RCC 7860 (cell line): ENCODE data around the gene CCDC13.

Experiments
- DNase-seq: peaks from one replicate; pipeline ENCODE4 v3.0.0-alpha.2; 2015; ENCODE audit warnings: low spot score
- FAIRE-seq: peaks from 2 replicates; lab custom pipeline; 2012; peaks lifted over from hg19 to GRCh38; lab: Jason Lieb, UNC

CCDC13 gene

DNA sequence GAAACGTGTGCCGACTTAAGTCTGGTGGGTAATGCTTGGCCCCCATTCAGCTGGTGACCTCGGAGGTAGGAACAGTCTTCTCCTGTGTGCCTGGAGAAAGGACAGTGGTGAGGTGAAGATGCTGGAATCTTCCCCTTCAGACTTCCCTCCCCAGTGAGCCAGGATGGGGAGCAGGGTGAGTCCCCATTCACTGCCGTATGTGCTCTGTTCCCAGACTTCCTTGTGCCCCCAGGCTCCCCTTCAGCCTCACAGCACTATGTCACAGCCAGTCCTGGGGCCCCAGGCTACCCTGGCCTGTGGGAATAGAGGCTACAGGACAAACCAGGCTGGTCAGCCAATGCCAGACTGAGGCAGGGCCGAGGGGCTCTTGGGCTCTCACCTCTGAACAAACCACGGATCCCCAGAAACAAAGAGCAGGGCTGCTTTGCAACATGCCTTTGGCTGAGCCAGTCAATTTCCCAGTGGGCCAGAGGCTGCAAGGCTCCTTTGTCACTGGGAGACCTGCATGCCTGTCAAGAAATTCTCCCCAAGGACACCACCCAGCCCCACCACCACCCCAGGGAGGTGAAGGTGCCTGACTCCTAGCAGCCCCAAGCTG, 38.7 kb downstream of the CCDC13 start:
- DNase-seq (no peak), FAIRE-seq (no peak)

GRCh38 chr3:42733501-42734262, 39.4 kb downstream of the CCDC13 start:
- no peak for DNase-seq

GRCh38 chr3:42732829-42733459, 40.1 kb downstream of the CCDC13 start:
- FAIRE-seq = no peak
- DNase-seq = no peak

More at GRCh38 chr3:42733501-42734262, 39.4 kb downstream of the CCDC13 start:
- FAIRE-seq = no peak

- no peak for FAIRE-seq
These were observed 40.7 kb downstream of the CCDC13 start for GRCh38 chr3:42732196-42732828.

GRCh38 chr3:42731476-42732195, 41.4 kb downstream of the CCDC13 start:
- FAIRE-seq (no peak), DNase-seq (no peak)

More at GRCh38 chr3:42732196-42732828, 40.7 kb downstream of the CCDC13 start:
- DNase-seq = no peak

GRCh38 chr3:42730706-42731420, 42.2 kb downstream of the CCDC13 start:
- FAIRE-seq = no peak
- DNase-seq = no peak

DNA sequence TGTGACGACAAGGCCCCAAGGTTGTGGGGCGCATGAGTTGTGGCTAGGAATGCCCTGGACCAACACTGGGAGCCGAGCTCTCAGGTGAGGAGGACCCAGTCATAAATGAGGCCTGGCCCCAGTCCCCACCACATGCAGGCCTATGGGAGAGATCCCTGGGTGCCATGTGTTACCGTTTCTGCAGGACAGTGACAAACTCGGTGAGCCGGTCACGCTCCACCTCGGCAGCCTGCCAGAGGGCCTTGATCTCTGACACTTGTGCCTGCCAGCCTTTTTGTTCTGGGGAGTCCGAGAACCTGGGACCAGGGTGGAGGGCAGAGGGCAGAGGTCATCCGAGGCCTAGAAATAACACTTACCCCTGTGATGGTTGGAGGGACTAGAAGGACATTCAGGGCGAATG, 42.8 kb downstream of the CCDC13 start:
- FAIRE-seq (no peak), DNase-seq (no peak)

DNA sequence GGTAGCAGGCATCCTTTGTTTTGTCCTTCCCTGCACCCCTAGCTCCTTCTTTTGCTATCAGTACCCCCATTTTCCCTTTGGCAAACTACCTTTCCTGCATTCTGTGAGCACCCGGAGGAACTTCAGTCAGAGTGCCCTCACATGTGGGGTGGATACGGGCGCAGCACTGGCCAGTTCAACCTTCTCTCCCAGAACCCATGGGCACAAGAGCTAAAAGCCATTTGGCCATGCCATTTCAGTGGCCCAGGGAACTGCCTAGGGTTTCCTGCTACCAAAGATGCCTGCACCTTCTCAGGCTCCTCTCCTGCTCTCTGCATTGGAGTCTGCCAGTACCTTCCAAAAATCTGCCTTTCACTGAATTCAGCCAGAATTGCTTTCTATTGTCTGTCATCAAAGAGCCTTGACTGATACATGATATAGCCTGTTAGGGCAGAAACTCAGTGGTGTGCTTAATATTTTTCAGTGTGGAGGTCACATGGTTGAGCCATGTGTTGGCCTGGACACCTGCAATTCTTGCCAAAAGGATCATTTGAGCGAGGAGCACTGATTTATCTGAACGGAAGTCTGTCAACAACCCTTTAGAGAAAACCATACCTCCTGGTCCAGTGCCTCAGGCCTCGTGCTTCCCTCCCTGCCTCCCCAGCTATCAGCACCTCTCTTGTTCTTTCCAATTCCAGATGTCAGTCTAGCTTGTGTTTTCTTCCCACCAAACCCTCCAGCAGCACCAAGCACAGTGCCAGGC, 43.5 kb downstream of the CCDC13 start:
- FAIRE-seq = no peak
- DNase-seq = no peak

DNA sequence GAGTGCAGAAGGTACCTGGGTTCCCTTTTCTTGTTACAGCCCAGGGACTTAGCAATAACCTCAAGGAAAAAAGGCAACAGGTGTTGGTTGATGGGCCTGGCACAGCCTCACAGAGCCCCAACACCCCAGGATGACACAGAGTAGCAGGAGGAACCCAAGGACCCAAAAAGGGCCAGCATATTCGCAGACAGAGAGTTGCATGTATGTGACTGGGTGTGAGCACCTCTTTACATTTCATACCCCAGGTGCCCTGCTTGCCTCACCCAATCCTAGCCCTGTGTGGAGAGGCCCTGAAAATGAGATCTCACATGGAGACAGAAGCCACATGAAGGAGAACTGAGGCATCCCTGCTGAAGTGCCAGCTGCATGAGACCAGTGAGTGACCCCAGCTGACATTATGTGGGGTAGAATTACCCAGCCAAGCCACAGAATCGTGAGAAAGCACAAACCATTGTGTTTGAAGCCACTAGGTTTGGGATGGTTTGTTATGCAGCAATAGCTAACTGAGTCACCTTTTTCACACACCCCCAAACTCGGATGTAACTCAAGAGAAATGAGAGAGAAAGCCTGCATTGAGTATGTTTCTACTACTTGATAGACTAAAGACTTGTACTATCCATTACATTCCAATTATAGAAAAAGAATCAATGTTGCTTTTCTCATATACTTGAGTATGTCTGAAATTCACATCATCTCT, 44.2 kb downstream of the CCDC13 start:
- DNase-seq (no peak), FAIRE-seq (no peak)

DNA sequence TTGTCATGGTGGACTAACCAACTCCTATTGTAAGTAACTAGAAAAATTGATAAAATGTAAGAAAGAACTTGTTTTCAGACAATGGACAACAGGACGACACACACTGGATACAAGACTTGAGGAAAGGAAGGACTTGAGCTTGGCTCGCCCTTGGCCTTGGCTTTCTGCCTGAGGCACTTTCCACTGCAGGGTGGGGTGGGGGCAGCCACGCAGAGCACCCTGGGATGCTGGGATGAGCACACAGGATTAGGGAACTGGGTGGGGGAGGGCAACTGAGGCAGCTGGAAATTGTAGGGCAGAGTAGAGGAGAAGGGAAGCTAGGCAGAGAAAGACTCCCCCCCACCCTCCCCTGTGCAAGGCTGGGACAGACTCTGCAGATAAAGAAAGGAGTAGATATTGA, 45.0 kb downstream of the CCDC13 start:
- DNase-seq = no peak
- no peak for FAIRE-seq

GRCh38 chr3:42725454-42725853, 47.6 kb downstream of the CCDC13 start:
- DNase-seq = no peak
- no peak for FAIRE-seq

DNA sequence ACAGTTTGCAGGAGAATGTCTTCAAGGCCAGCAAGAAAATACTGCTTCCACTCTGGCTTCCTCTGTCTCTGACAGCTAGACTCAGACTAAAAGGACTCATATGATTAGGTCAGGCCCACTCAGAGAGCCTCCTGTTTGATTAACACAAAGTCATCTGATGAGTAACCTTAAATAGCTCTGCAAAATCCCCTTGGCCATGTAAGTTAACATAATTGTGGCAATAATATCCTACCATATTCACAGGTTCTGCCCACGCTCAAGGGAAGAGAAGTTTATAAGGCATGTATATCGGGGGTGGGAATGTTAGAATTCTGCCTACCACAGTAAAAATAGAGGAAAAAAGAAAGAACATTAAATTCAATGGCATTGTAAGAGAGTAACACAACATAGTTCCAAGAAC, 49.8 kb downstream of the CCDC13 start:
- DNase-seq = no peak

More for the DNA sequence above, 49.8 kb downstream of the CCDC13 start:
- FAIRE-seq = no peak
